Keratinocyte (primary cell): Measurements from ENCODE around the gene GALNT7. TPM values are rescaled to one million over a fixed set of nuclear protein-coding genes. Genes with fewer than 3 reads are reported as not detected.

ENCODE experiments used
- DNase-seq: peaks from one replicate; pipeline ENCODE4 v3.0.0-alpha.2; 2011; ENCODE audit warnings: low read depth, missing footprints, low spot score
- FAIRE-seq: peaks from 2 replicates; lab custom pipeline; 2011; peaks lifted over from hg19 to GRCh38; lab: Jason Lieb, UNC
- H2AFZ ChIP-seq: 2 replicates; pipeline ENCODE4 v1.6.0; 2012; ENCODE audit warnings: low read length, control low read depth, inconsistent platforms; ENCODE audit not compliant: control insufficient read depth
- H3K27ac ChIP-seq: 2 replicates; pipeline ENCODE4 v1.5.1; 2011; ENCODE audit warnings: low read length; ENCODE audit not compliant: control insufficient read depth, insufficient read depth
- H3K27me3 ChIP-seq: 3 replicates; pipeline ENCODE4 v1.6.0; 2011; ENCODE audit warnings: low read length; ENCODE audit not compliant: control insufficient read depth, insufficient read depth; ENCODE audit errors: extremely low read depth
- H3K36me3 ChIP-seq, 2 experiments: 2 replicates in 1 of 2; 3 replicates in 1 of 2; pipeline ENCODE4 v1.5.1; 2011; ENCODE audit warnings: low read length in 2 of 2, mild to moderate bottlenecking in 1 of 2; ENCODE audit not compliant: control insufficient read depth in 2 of 2, insufficient read depth in 2 of 2; ENCODE audit errors: extremely low read depth in 1 of 2
- H3K4me1 ChIP-seq: 3 replicates; pipeline ENCODE4 v1.5.1; 2011; ENCODE audit warnings: low read length; ENCODE audit not compliant: control insufficient read depth, insufficient read depth; ENCODE audit errors: extremely low read depth
- H3K4me2 ChIP-seq: 3 replicates; pipeline ENCODE4 v1.6.0; 2011; ENCODE audit warnings: low read depth, low read length; ENCODE audit not compliant: control insufficient read depth, insufficient read depth; ENCODE audit errors: extremely low read depth
- H3K4me3 ChIP-seq, 3 experiments: fragments of 200-600 bp in 1 of 3; sonication (generic) in 1 of 3; 2 replicates in 2 of 3; 3 replicates in 1 of 3; pipeline ENCODE4 v1.5.1; 2011 to 2016; ENCODE audit warnings: low read length in 3 of 3, mild to moderate bottlenecking in 3 of 3, control low read depth in 2 of 3, inconsistent platforms in 1 of 3, low read depth in 1 of 3, mixed read lengths in 1 of 3, mixed run types in 1 of 3, moderate library complexity in 1 of 3; ENCODE audit not compliant: control insufficient read depth in 2 of 3, insufficient read depth in 2 of 3; ENCODE audit errors: extremely low read depth in 1 of 3
- H3K79me2 ChIP-seq: 2 replicates; pipeline ENCODE4 v1.6.0; 2012; ENCODE audit warnings: low read length; ENCODE audit not compliant: control insufficient read depth, insufficient read depth
- H3K9ac ChIP-seq: 3 replicates; pipeline ENCODE4 v1.6.0; 2011; ENCODE audit warnings: low read length; ENCODE audit not compliant: control insufficient read depth, insufficient read depth; ENCODE audit errors: extremely low read depth
- H3K9me1 ChIP-seq: 3 replicates; pipeline ENCODE4 v1.6.0; 2011; ENCODE audit warnings: low read length; ENCODE audit not compliant: control insufficient read depth, insufficient read depth; ENCODE audit errors: extremely low read depth
- H3K9me3 ChIP-seq: 2 replicates; pipeline ENCODE4 v1.5.1; 2012; ENCODE audit warnings: low read depth, low read length; ENCODE audit not compliant: control insufficient read depth
- H4K20me1 ChIP-seq: 3 replicates; pipeline ENCODE4 v1.6.0; 2011; ENCODE audit warnings: low read length; ENCODE audit not compliant: control insufficient read depth, insufficient read depth; ENCODE audit errors: extremely low read depth
- EZH2 ChIP-seq: IDR thresholded peaks from one replicate; pipeline ENCODE4 v1.6.1; 2012; ENCODE audit warnings: inconsistent platforms, mild to moderate bottlenecking, low read length, moderate library complexity
- dilution Hi-C: fragments of 300-500 bp; cut with MboI; formaldehyde crosslinking; loops from one replicate; pipeline ENCODE4 v1.7.0; 2020; ENCODE audit warnings: low sequenced_read_pairs; ENCODE audit not compliant: extremely low pct_ligation_motif_present
- polyA plus RNA-seq, 5 experiments: library from polyadenylated mRNA; depleted of rRNA in 3 of 5; stranded (reverse) in 3 of 5; stranded (forward) in 1 of 5; unstranded in 1 of 5; fragments of >200 nt; gene quantifications; 1 replicate in 1 of 5; 2 replicates in 3 of 5; 3 replicates in 1 of 5; pipeline versions ENCODE4 v1.2.1 to v1.2.3, GENCODE V29; 2011 to 2012; ENCODE audit warnings: missing spikeins in 2 of 5, low read depth in 1 of 5, low replicate concordance in 1 of 5
- TF ChIP-seq, protein P1 (sequence below), 3 experiments: IDR thresholded peaks in 1 of 3; conservative IDR thresholded peaks in 1 of 3; optimal IDR thresholded peaks in 1 of 3; 2 replicates in 2 of 3; 3 replicates in 1 of 3; pipeline versions ENCODE3 to v1.5.1; 2011; ENCODE audit warnings: low read length in 3 of 3, mild to moderate bottlenecking in 3 of 3, moderate library complexity in 2 of 3, control low read depth in 1 of 3, inconsistent platforms in 1 of 3; ENCODE audit not compliant: insufficient read depth in 2 of 3; ENCODE audit errors: extremely low read depth in 1 of 3

The GALNT7 gene
- polyA plus RNA-seq, 1 donor (not counting 4 experiments of a cell fraction or from before 2014, with no cell fraction given), result 28.8 TPM

DNA sequence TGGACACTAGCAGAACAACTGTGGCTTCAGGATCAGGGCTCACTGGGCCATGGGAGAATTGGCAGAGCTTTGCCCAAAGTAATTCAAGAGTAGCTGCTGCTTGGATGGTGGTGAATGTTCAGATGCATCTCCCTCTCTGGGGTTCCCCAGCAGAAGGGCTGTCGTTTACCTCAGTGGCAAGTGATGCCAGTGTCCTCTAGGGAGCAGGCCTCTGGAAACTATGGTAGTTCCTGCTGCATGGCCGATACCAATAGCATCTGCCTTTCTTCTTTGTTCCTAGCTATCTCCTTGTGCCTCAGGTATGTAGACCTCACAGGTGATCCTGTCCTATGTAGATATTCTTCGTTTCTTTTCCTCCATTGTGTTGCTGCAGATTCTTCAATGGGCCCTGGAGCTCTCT, 139.2 kb downstream of the GALNT7 start:
- no peaks in the 10 kb centered on the region for H3K4me1 ChIP-seq

DNA sequence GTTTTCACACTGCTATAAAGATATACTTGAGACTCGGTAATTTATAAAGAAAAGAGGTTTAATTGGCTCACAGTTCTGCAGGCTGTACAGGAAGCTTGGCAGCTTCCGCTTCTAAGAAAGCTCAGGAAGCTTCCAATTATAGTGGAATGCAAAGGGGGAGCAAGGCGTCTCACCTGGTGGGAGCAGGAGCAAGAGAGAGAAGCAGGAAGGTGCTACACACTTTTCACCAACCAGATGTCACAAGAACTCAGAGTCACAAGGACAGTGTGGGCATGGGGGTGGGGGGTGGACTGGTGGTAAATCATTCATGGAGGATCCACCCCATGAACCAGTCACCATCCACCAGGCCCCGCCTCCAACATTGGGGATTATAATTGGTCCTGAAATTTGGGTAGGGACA, 142.8 kb downstream of the GALNT7 start:
- Histone ChIP-seq H3K9me1 (no peaks in the 10 kb centered on the region), H3K4me3 (no peak overlapping the region), H2AFZ (no peak overlapping the region), H3K27me3 (no peaks in the 10 kb centered on the region), H3K4me2 (no peak overlapping the region), H3K36me3 (peaks cover 3 to 4% of the 10 kb centered on the region in 2 experiments), H3K9me3 (no peaks in the 10 kb centered on the region), H4K20me1 (no peaks in the 10 kb centered on the region), H3K27ac (no peak overlapping the region), H3K4me1 (peaks cover 2% of the 10 kb centered on the region), H3K79me2 (no peaks in the 10 kb centered on the region), H3K9ac (no peak overlapping the region)
- TF ChIP-seq EZH2, result no peak
- TF ChIP-seq, protein P1, sequence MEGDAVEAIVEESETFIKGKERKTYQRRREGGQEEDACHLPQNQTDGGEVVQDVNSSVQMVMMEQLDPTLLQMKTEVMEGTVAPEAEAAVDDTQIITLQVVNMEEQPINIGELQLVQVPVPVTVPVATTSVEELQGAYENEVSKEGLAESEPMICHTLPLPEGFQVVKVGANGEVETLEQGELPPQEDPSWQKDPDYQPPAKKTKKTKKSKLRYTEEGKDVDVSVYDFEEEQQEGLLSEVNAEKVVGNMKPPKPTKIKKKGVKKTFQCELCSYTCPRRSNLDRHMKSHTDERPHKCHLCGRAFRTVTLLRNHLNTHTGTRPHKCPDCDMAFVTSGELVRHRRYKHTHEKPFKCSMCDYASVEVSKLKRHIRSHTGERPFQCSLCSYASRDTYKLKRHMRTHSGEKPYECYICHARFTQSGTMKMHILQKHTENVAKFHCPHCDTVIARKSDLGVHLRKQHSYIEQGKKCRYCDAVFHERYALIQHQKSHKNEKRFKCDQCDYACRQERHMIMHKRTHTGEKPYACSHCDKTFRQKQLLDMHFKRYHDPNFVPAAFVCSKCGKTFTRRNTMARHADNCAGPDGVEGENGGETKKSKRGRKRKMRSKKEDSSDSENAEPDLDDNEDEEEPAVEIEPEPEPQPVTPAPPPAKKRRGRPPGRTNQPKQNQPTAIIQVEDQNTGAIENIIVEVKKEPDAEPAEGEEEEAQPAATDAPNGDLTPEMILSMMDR (optimal IDR thresholded peaks at IDR 0.05 in 1 of 3, IDR thresholded peaks at IDR 0.05 in 1 of 3, conservative IDR thresholded peaks at IDR 0.05 in 1 of 3; ENCODE audit: extremely low read depth in 1 of 3, insufficient read depth in 2 of 3, low read length in 3 of 3), result no peak
- FAIRE-seq (no peak), DNase-seq (no peak)
- dilution Hi-C loops, result no loop called here

More for the DNA sequence above, 139.2 kb downstream of the GALNT7 start:
- Histone ChIP-seq H3K9me1 (no peaks in the 10 kb centered on the region), H3K4me3 (no peak overlapping the region), H3K27me3 (no peaks in the 10 kb centered on the region), H4K20me1 (no peaks in the 10 kb centered on the region), H2AFZ (no peak overlapping the region), H3K4me2 (no peak overlapping the region), H3K9ac (no peak overlapping the region), H3K36me3 (peaks cover 1 to 7% of the 10 kb centered on the region in 2 experiments), H3K27ac (no peak overlapping the region), H3K79me2 (no peaks in the 10 kb centered on the region), H3K9me3 (no peaks in the 10 kb centered on the region)
- dilution Hi-C loops, result no loop called here
- TF ChIP-seq, protein P1 (optimal IDR thresholded peaks at IDR 0.05 in 1 of 3, IDR thresholded peaks at IDR 0.05 in 1 of 3, conservative IDR thresholded peaks at IDR 0.05 in 1 of 3; ENCODE audit: extremely low read depth in 1 of 3, insufficient read depth in 2 of 3, low read length in 3 of 3), result no peak
- TF ChIP-seq EZH2, result no peak
- DNase-seq, result no peak
- FAIRE-seq, result no peak
